Prostate gland (tissue), 2 donors: ENCODE results near the gene TNPO3.

Experiments
- POLR2A ChIP-seq: fragments of 450-650 bp; IDR thresholded peaks from one replicate; pipeline ENCODE4 v1.6.1; 2016; ENCODE audit warnings: antibody characterized with exemption, mild to moderate bottlenecking
- POLR2AphosphoS5 ChIP-seq: sonication (generic); formaldehyde crosslinking; IDR thresholded peaks from one replicate; pipeline ENCODE4 v1.6.1; 2017; ENCODE audit warnings: antibody characterized with exemption
- TF ChIP-seq, protein P1 (sequence below), 4 experiments: fragments of 200-600 bp in 2 of 4; fragments of 450-650 bp in 2 of 4; sonication (generic) in 2 of 4; IDR thresholded peaks; 1 replicate in 3 of 4; 2 replicates in 1 of 4; pipeline ENCODE4 v1.5.1; 2016 to 2019; ENCODE audit warnings: antibody characterized with exemption in 4 of 4, mild to moderate bottlenecking in 2 of 4, moderate library complexity in 2 of 4

DNA sequence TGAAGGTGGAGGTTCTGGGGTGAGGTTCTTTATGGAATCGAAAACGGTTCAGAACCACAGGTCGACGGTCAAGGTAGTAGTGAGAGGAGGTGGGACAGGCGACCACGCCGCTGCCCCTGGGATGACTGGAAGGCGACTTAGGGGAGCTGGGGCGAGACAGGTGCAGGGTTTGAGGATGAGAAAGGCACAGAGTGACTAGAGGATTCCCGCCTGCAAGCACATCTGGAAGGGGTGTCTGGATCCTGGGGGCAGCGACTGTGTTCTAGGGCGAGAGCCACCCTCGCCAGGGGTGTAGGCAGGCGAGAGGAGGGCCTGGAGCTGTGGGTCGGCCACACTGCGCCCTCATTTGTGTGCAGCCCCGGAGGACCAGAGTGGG is 117.7 kb downstream of the TNPO3 start:
- TF ChIP-seq POLR2A (no peak), POLR2AphosphoS5 (no peak)
- TF ChIP-seq, protein P1, sequence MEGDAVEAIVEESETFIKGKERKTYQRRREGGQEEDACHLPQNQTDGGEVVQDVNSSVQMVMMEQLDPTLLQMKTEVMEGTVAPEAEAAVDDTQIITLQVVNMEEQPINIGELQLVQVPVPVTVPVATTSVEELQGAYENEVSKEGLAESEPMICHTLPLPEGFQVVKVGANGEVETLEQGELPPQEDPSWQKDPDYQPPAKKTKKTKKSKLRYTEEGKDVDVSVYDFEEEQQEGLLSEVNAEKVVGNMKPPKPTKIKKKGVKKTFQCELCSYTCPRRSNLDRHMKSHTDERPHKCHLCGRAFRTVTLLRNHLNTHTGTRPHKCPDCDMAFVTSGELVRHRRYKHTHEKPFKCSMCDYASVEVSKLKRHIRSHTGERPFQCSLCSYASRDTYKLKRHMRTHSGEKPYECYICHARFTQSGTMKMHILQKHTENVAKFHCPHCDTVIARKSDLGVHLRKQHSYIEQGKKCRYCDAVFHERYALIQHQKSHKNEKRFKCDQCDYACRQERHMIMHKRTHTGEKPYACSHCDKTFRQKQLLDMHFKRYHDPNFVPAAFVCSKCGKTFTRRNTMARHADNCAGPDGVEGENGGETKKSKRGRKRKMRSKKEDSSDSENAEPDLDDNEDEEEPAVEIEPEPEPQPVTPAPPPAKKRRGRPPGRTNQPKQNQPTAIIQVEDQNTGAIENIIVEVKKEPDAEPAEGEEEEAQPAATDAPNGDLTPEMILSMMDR (IDR thresholded peaks at IDR 0.05), result no peak
